IMR-90 (cell line): ENCODE results near the gene MRPS15. TPM values are rescaled to one million over a fixed set of nuclear protein-coding genes. Genes with fewer than 3 reads are reported as not detected.

Experiments
- ATAC-seq: fragments of 200-7000 bp; cut with Tn5 transposase; 2 replicates; pipeline ENCODE4 v1.9.1; 2020; ENCODE audit warnings: low read depth, mild to moderate bottlenecking, moderate library complexity
- BruUV-seq: library from RNA; stranded (reverse); fragments of 400-500 nt; replicated peaks from 2 replicates; lab custom pipeline; 2021; lab: Mats Ljungman, UMichigan
- CTCF ChIA-PET: fragments of 300-600 bp; formaldehyde crosslinking; extraction: SDS; loops from one replicate; lab custom pipeline; 2021; ENCODE audit warnings: antibody characterized with exemption; lab: Yijun Ruan, JAX
- POLR2A ChIA-PET: fragments of 300-600 bp; sonication (Branson Sonifier 250); formaldehyde crosslinking; loops from one replicate; lab custom pipeline; 2022; ENCODE audit warnings: antibody characterized with exemption; ENCODE audit not compliant: unreplicated experiment; lab: Charles Lee
- DNase-seq: peaks from one replicate; pipeline ENCODE4 v3.0.0; 2013
- H2AFZ ChIP-seq: replicated peaks from 2 replicates; pipeline ENCODE3; 2013; ENCODE audit warnings: low read length, mild to moderate bottlenecking; ENCODE audit not compliant: poor library complexity
- H2AK5ac ChIP-seq: 2 replicates; pipeline ENCODE4 v1.6.1; 2013; ENCODE audit warnings: low read depth, low read length, inconsistent platforms
- H2AK9ac ChIP-seq: replicated peaks from 2 replicates; pipeline ENCODE3; 2013; ENCODE audit warnings: mild to moderate bottlenecking, low read depth, low read length, moderate library complexity; ENCODE audit not compliant: poor library complexity
- H2BK120ac ChIP-seq: 2 replicates; pipeline ENCODE4 v1.6.1; 2013; ENCODE audit warnings: low read depth, low read length, inconsistent platforms
- H2BK15ac ChIP-seq: 3 replicates; pipeline ENCODE4 v1.6.1; 2013; ENCODE audit warnings: low read depth, low read length, inconsistent platforms
- H2BK20ac ChIP-seq: 2 replicates; pipeline ENCODE4 v1.6.1; 2013; ENCODE audit warnings: low read depth, mild to moderate bottlenecking, inconsistent platforms, low read length, moderate library complexity
- H2BK5ac ChIP-seq: 2 replicates; pipeline ENCODE4 v1.6.1; 2013; ENCODE audit warnings: mild to moderate bottlenecking, low read depth, low read length, inconsistent platforms; ENCODE audit not compliant: poor library complexity, severe bottlenecking
- H3K14ac ChIP-seq: replicated peaks from 2 replicates; pipeline ENCODE4 v1.6.1; 2013; ENCODE audit warnings: low read depth, low read length, inconsistent platforms
- H3K18ac ChIP-seq: 2 replicates; pipeline ENCODE4 v1.6.1; 2013; ENCODE audit warnings: low read depth, low read length, control low read depth
- H3K23ac ChIP-seq: 2 replicates; pipeline ENCODE4 v1.6.1; 2013; ENCODE audit warnings: low read depth, low read length, inconsistent platforms
- H3K27ac ChIP-seq: 2 replicates; pipeline ENCODE4 v1.5.1; 2013; ENCODE audit warnings: mild to moderate bottlenecking, control low read depth, low read length; ENCODE audit not compliant: insufficient read depth
- H3K27me3 ChIP-seq: 2 replicates; pipeline ENCODE4 v1.6.1; 2013; ENCODE audit warnings: low read length; ENCODE audit not compliant: control insufficient read depth, insufficient read depth
- H3K36me3 ChIP-seq: 2 replicates; pipeline ENCODE4 v1.6.1; 2013; ENCODE audit warnings: low read length, mixed read lengths; ENCODE audit not compliant: control insufficient read depth, insufficient read depth
- H3K4ac ChIP-seq: 2 replicates; pipeline ENCODE4 v1.6.1; 2013; ENCODE audit warnings: low read depth, low read length, inconsistent platforms
- H3K4me1 ChIP-seq: 2 replicates; pipeline ENCODE4 v1.6.1; 2013; ENCODE audit warnings: low read length, mixed read lengths; ENCODE audit not compliant: control insufficient read depth, insufficient read depth
- H3K4me2 ChIP-seq: 2 replicates; pipeline ENCODE4 v1.6.1; 2013; ENCODE audit warnings: low read depth, mild to moderate bottlenecking, control low read depth, low read length, moderate library complexity
- H3K4me3 ChIP-seq: 2 replicates; pipeline ENCODE4 v1.5.1; 2013; ENCODE audit warnings: low read depth, mild to moderate bottlenecking, control low read depth, low read length, moderate library complexity; ENCODE audit not compliant: insufficient read depth
- H3K56ac ChIP-seq: 2 replicates; pipeline ENCODE4 v1.6.1; 2013; ENCODE audit warnings: low read length, inconsistent platforms; ENCODE audit not compliant: insufficient read depth; ENCODE audit errors: extremely low read depth
- H3K79me1 ChIP-seq, 2 experiments: 2 replicates each; pipeline ENCODE4 v1.6.1; 2013; ENCODE audit warnings: low read length in 2 of 2, inconsistent platforms in 1 of 2, low read depth in 1 of 2
- H3K9ac ChIP-seq: 2 replicates; pipeline ENCODE4 v1.6.1; 2013; ENCODE audit warnings: low read depth, low read length, control low read depth
- H3K9me1 ChIP-seq: 2 replicates; pipeline ENCODE4 v1.6.1; 2013; ENCODE audit warnings: low read length, inconsistent platforms; ENCODE audit not compliant: insufficient read depth
- H3K9me3 ChIP-seq: 2 replicates; pipeline ENCODE4 v1.6.1; 2013; ENCODE audit warnings: low read length; ENCODE audit not compliant: control insufficient read depth, insufficient read depth
- H4K20me1 ChIP-seq: 2 replicates; pipeline ENCODE4 v1.6.1; 2013; ENCODE audit warnings: low read length, inconsistent platforms; ENCODE audit not compliant: insufficient read depth
- H4K5ac ChIP-seq: 2 replicates; pipeline ENCODE4 v1.6.1; 2013; ENCODE audit warnings: mild to moderate bottlenecking, low read depth, low read length, control low read depth
- H4K8ac ChIP-seq, 2 experiments: 2 replicates each; pipeline ENCODE4 v1.6.1; 2013; ENCODE audit warnings: low read depth in 2 of 2, low read length in 2 of 2, control low read depth in 1 of 2, inconsistent platforms in 1 of 2
- H4K91ac ChIP-seq: 2 replicates; pipeline ENCODE4 v1.6.1; 2013; ENCODE audit warnings: low read depth, low read length, inconsistent platforms; ENCODE audit not compliant: insufficient read depth
- BHLHE40 ChIP-seq: fragments of 150-350 bp; IDR thresholded peaks from 2 replicates; pipeline ENCODE4 v1.6.1; 2016; ENCODE audit warnings: mild to moderate bottlenecking, low read depth, low read length
- CEBPB ChIP-seq: IDR thresholded peaks from 2 replicates; pipeline ENCODE4 v1.6.1; 2012; ENCODE audit warnings: low read depth, low read length, improper control_type of control experiment
- CHD1 ChIP-seq: IDR thresholded peaks from 2 replicates; pipeline ENCODE4 v1.6.1; 2012; ENCODE audit warnings: low read depth, low read length, improper control_type of control experiment
- FOS ChIP-seq: fragments of 150-350 bp; IDR thresholded peaks from 2 replicates; pipeline ENCODE4 v1.6.1; 2016; ENCODE audit warnings: low read depth, low read length
- MAFK ChIP-seq: IDR thresholded peaks from 2 replicates; pipeline ENCODE4 v1.6.1; 2012; ENCODE audit warnings: low read depth, low read length, improper control_type of control experiment
- MXI1 ChIP-seq: IDR thresholded peaks from 2 replicates; pipeline ENCODE4 v1.6.1; 2012; ENCODE audit warnings: low read depth, mild to moderate bottlenecking, low read length, moderate library complexity, borderline replicate concordance
- NFE2L2 ChIP-seq: fragments of 150-350 bp; IDR thresholded peaks from 2 replicates; pipeline ENCODE4 v1.6.1; 2016; ENCODE audit warnings: low read depth, mild to moderate bottlenecking, low read length
- RCOR1 ChIP-seq: IDR thresholded peaks from 2 replicates; pipeline ENCODE4 v1.6.1; 2012; ENCODE audit warnings: mild to moderate bottlenecking, low read length, improper control_type of control experiment; ENCODE audit not compliant: insufficient replicate concordance
- RFX5 ChIP-seq: IDR thresholded peaks from 2 replicates; pipeline ENCODE4 v1.8.0; 2012; ENCODE audit warnings: low read depth, mild to moderate bottlenecking, low read length, moderate library complexity
- SMC3 ChIP-seq: fragments of 150-350 bp; IDR thresholded peaks from 2 replicates; pipeline ENCODE4 v1.6.1; 2016; ENCODE audit warnings: low read depth, mild to moderate bottlenecking, antibody characterized with exemption, low read length, moderate library complexity
- WGBS, 2 experiments: methylation state at CpG; one replicate each; pipeline versions ENCODE4 v1.1.5 to v1.1.7; 2013; ENCODE audit warnings: missing lambda C conversion rate in 2 of 2; ENCODE audit not compliant: insufficient read length in 1 of 2; ENCODE audit errors: extremely low coverage in 2 of 2; 5-methylcytosine and 5-hydroxymethylcytosine counted together
- dilution Hi-C: fragments of 300-500 bp; cut with HindIII; formaldehyde crosslinking; loops from one replicate; pipeline ENCODE4 v1.14.3; 2018; ENCODE audit warnings: low sequenced_read_pairs; ENCODE audit not compliant: unreplicated experiment
- in situ Hi-C: fragments of 300-500 bp; cut with MboI; formaldehyde crosslinking; loops from 3 replicates; pipeline ENCODE4 v1.14.3; 2019; ENCODE audit warnings: low sequenced_read_pairs, inconsistent platforms, mixed read lengths
- intact Hi-C: fragments of 100-400 bp; cut with micrococcal nuclease; formaldehyde crosslinking; loops from 2 replicates; pipeline ENCODE4 v1.10.0; 2022
- polyA plus RNA-seq, 3 experiments: library from polyadenylated mRNA; depleted of rRNA; stranded (reverse); fragments of >200 nt; gene quantifications; 2 replicates each; pipeline ENCODE4 v1.2.3, GENCODE V29; 2012; ENCODE audit warnings: low replicate concordance in 1 of 3
- total RNA-seq: library from RNA; depleted of rRNA; stranded (reverse); fragments of >200 nt; gene quantifications from 2 replicates; pipeline ENCODE4 v1.2.3, GENCODE V29; 2012
- TF ChIP-seq, protein P1 (sequence below): conservative IDR thresholded peaks from 2 replicates; pipeline ENCODE4 v1.5.1; 2012; ENCODE audit warnings: mild to moderate bottlenecking, low read depth, low read length, improper control_type of control experiment
- TF ChIP-seq, protein P2 (sequence below): fragments of 150-350 bp; IDR thresholded peaks from 2 replicates; pipeline ENCODE4 v1.6.1; 2017; ENCODE audit warnings: mild to moderate bottlenecking, antibody characterized with exemption, low read length, low read depth
- TF ChIP-seq, protein P3 (sequence below): fragments of 150-350 bp; IDR thresholded peaks from 2 replicates; pipeline ENCODE4 v1.6.1; 2016; ENCODE audit warnings: low read depth, mild to moderate bottlenecking, low read length, moderate library complexity, borderline replicate concordance

MRPS15 gene
- total and polyA plus RNA-seq, 2 of the 4 experiments (the other 2 are of a cell fraction) = 46.1 to 77.9 TPM

DNA sequence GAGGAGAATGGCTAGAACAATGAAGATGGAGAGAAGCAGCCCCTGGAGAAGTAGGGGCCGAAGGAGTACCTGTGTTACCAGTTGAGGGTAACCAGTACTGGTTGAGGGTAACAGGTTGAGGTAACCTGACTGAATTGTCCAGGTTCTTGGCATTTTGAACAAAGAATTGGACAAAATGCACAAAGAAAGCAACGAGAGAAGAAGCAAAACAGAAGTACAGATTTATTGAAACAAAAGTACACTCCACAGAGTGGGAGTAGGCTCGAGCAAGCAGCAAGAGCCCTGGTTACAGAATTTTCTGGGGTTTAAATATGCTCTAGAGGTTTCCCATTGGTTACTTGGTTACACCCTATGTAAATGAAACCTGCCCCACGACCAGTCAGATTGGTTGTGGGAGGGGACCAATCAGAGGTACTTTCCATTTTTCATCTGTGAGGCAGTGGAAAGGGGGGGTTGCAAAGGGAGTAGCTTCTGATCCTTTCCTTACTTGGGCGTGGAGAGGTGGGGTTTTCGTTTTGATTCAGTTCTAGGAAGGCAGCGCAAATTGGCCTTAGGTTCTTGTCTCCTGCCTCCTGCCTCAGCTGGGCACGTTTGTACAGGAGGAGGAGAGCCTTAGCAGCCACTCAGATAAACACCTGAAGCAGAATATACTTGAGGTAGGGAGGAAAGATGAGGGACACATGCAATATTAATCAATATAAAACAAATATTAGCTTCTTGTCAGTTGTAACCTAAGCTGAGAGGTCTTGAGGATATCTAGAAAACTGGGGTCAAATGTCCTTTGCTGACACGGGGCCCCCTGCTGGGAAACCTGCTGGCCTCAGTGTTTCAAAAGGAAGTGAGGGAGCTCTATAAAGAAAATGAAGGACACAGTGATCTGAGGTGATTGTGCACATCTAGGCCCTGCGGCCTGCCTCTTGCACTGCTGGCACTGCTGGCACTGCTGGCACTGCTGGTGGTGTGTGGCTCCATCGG is 52.2 kb downstream of the MRPS15 start:
- ChIA-PET CTCF (interaction anchor here (0.7 to 1.0 kb wide), 2 partner anchors 70 to 87 kb away, joined by 3 read pairs; no protein-coding TSS in a partner anchor), POLR2A (no interaction called here)
- Histone ChIP-seq H3K14ac (no peak overlapping the region), H3K23ac (no peak overlapping the region), H2BK20ac (no peak overlapping the region), H4K5ac (no peak overlapping the region), H3K56ac (no peak overlapping the region), H2AK5ac (no peak overlapping the region), H3K4ac (no peak overlapping the region), H3K9me3 (no peaks in the 10 kb centered on the region; the same call in 1 of the 2 replicates), H2AFZ (peak overlapping the region; percentile 26), H2AK9ac (no peak overlapping the region), H3K9me1 (no peaks in the 10 kb centered on the region), H2BK5ac (no peak overlapping the region), H2BK15ac (no peak overlapping the region; the same call in 2 of the 3 replicates), H3K4me3 (no peak overlapping the region), H4K20me1 (no peaks in the 10 kb centered on the region), H3K18ac (no peak overlapping the region), H3K79me1 (no peaks in the 10 kb centered on the region), H4K91ac (no peak overlapping the region), H4K8ac (peak overlapping the region in 1 of 2 experiments; percentile 60; a peak in 1 of 4 replicates), H3K4me2 (no peak overlapping the region), H3K36me3 (no peaks in the 10 kb centered on the region), H2BK120ac (no peak overlapping the region), H3K27ac (no peak overlapping the region), H3K4me1 (peaks cover 2% of the 10 kb centered on the region; the same call in 1 of the 2 replicates), H3K27me3 (no peaks in the 10 kb centered on the region), H3K9ac (no peak overlapping the region)
- DNase-seq = peak; percentile 29
- in situ Hi-C loops = loop anchor here (25.0 kb wide), 1 partner anchor 300 kb away; no protein-coding TSS in a partner anchor
- dilution Hi-C loops = no loop called here
- BruUV-seq = no TSS peak
- 29% methylated on average over 1 of the region's 11 CpGs; no CpG with 5 or more reads in 1 of the 2 experiments for WGBS, 2 experiments
- intact Hi-C loops = no loop called here
- peak; percentile 50; the same call in 1 of the 2 replicates for ATAC-seq
- TF ChIP-seq, protein P1, sequence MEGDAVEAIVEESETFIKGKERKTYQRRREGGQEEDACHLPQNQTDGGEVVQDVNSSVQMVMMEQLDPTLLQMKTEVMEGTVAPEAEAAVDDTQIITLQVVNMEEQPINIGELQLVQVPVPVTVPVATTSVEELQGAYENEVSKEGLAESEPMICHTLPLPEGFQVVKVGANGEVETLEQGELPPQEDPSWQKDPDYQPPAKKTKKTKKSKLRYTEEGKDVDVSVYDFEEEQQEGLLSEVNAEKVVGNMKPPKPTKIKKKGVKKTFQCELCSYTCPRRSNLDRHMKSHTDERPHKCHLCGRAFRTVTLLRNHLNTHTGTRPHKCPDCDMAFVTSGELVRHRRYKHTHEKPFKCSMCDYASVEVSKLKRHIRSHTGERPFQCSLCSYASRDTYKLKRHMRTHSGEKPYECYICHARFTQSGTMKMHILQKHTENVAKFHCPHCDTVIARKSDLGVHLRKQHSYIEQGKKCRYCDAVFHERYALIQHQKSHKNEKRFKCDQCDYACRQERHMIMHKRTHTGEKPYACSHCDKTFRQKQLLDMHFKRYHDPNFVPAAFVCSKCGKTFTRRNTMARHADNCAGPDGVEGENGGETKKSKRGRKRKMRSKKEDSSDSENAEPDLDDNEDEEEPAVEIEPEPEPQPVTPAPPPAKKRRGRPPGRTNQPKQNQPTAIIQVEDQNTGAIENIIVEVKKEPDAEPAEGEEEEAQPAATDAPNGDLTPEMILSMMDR = no peak
- no peak for TF ChIP-seq RCOR1
- TF ChIP-seq SMC3 = no peak
- TF ChIP-seq CHD1 = no peak
- TF ChIP-seq NFE2L2 = no peak
- TF ChIP-seq CEBPB = no peak
- TF ChIP-seq RFX5 = no peak
- TF ChIP-seq, protein P2, sequence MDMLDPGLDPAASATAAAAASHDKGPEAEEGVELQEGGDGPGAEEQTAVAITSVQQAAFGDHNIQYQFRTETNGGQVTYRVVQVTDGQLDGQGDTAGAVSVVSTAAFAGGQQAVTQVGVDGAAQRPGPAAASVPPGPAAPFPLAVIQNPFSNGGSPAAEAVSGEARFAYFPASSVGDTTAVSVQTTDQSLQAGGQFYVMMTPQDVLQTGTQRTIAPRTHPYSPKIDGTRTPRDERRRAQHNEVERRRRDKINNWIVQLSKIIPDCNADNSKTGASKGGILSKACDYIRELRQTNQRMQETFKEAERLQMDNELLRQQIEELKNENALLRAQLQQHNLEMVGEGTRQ = no peak
- no peak for TF ChIP-seq FOS
- TF ChIP-seq, protein P3, sequence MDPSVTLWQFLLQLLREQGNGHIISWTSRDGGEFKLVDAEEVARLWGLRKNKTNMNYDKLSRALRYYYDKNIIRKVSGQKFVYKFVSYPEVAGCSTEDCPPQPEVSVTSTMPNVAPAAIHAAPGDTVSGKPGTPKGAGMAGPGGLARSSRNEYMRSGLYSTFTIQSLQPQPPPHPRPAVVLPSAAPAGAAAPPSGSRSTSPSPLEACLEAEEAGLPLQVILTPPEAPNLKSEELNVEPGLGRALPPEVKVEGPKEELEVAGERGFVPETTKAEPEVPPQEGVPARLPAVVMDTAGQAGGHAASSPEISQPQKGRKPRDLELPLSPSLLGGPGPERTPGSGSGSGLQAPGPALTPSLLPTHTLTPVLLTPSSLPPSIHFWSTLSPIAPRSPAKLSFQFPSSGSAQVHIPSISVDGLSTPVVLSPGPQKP = no peak
- no peak for TF ChIP-seq BHLHE40
- TF ChIP-seq MAFK = no peak
- no peak for TF ChIP-seq MXI1
